ENCODE data around the gene TNFRSF6B. TPM values are rescaled to one million over a fixed set of nuclear protein-coding genes. Genes with fewer than 3 reads are reported as not detected.

Gene TNFRSF6B
- total RNA-seq, 1 donor from 2014 or later = 7.1 TPM

- FAIRE-seq (no peak), DNase-seq (ENCODE audit: low read depth) (no peak)
- Histone ChIP-seq H3K36me3 (ENCODE audit: control insufficient read depth, insufficient read depth, low read length) (peaks cover 4% of the 10 kb centered on the region), H3K4me3 (ENCODE audit: low read depth, low read length) (no peak overlapping the region), H3K27me3 (ENCODE audit: control insufficient read depth, insufficient read depth, low read length) (no peaks in the 10 kb centered on the region)
- TF ChIP-seq CTCF (IDR thresholded peaks at IDR 0.05; ENCODE audit: insufficient read depth, low read length, severe bottlenecking) = no peak
Measured at GRCh38 chr20:63690003-63690897, 6.2 kb upstream of the TNFRSF6B start.

GRCh38 chr20:63690898-63691710, 5.3 kb upstream of the TNFRSF6B start:
- FAIRE-seq (no peak), DNase-seq (ENCODE audit: low read depth) (no peak)
- H3K27me3 ChIP-seq (ENCODE audit: control insufficient read depth, insufficient read depth, low read length) = no peaks in the 10 kb centered on the region
- TF ChIP-seq CTCF (IDR thresholded peaks at IDR 0.05; ENCODE audit: insufficient read depth, low read length, severe bottlenecking) = no peak
- peaks cover 4% of the 10 kb centered on the region for H3K36me3 ChIP-seq (ENCODE audit: control insufficient read depth, insufficient read depth, low read length)
- no peak overlapping the region for H3K4me3 ChIP-seq (ENCODE audit: low read depth, low read length)

- DNase-seq (ENCODE audit: low read depth) (no peak), FAIRE-seq (no peak)
- H3K4me3 ChIP-seq (ENCODE audit: low read depth, low read length) = no peak overlapping the region
- H3K27me3 ChIP-seq (ENCODE audit: control insufficient read depth, insufficient read depth, low read length) = no peaks in the 10 kb centered on the region
- no peak for TF ChIP-seq CTCF (IDR thresholded peaks at IDR 0.05; ENCODE audit: insufficient read depth, low read length, severe bottlenecking)
- peaks cover 4% of the 10 kb centered on the region for H3K36me3 ChIP-seq (ENCODE audit: control insufficient read depth, insufficient read depth, low read length)
Measured at GRCh38 chr20:63691711-63692435, 4.6 kb upstream of the TNFRSF6B start.

GRCh38 chr20:63692436-63693082, 3.9 kb upstream of the TNFRSF6B start:
- Histone ChIP-seq H3K4me3 (ENCODE audit: low read depth, low read length) (no peak overlapping the region), H3K27me3 (ENCODE audit: control insufficient read depth, insufficient read depth, low read length) (no peaks in the 10 kb centered on the region), H3K36me3 (ENCODE audit: control insufficient read depth, insufficient read depth, low read length) (peaks cover 4% of the 10 kb centered on the region)
- no peak for TF ChIP-seq CTCF (IDR thresholded peaks at IDR 0.05; ENCODE audit: insufficient read depth, low read length, severe bottlenecking)
- FAIRE-seq (no peak), DNase-seq (ENCODE audit: low read depth) (no peak)

GRCh38 chr20:63693083-63693732, 3.2 kb upstream of the TNFRSF6B start:
- DNase-seq (ENCODE audit: low read depth) (no peak), FAIRE-seq (no peak)
- Histone ChIP-seq H3K27me3 (ENCODE audit: control insufficient read depth, insufficient read depth, low read length) (no peaks in the 10 kb centered on the region), H3K4me3 (ENCODE audit: low read depth, low read length) (no peak overlapping the region), H3K36me3 (ENCODE audit: control insufficient read depth, insufficient read depth, low read length) (peaks cover 4% of the 10 kb centered on the region)
- TF ChIP-seq CTCF (IDR thresholded peaks at IDR 0.05; ENCODE audit: insufficient read depth, low read length, severe bottlenecking) = no peak
